Stimulated activated CD8-positive, alpha-beta memory T cell treated with anti-CD3 and anti-CD28 coated beads, Interleukin-4, amount 100 ng/mL, for 24 hours (primary cell): ENCODE measurements around the gene MSMP.

ENCODE experiments used
- DNase-seq: peaks from one replicate; pipeline ENCODE4 v3.0.0-alpha.2; 2020; ENCODE audit warnings: low read depth

The MSMP gene

GRCh38 chr9:35771534-35771933 is 17.5 kb upstream of the MSMP start:
- no peak for DNase-seq

- no peak for DNase-seq
Measured at GRCh38 chr9:35771075-35771433, 17.0 kb upstream of the MSMP start.

DNA sequence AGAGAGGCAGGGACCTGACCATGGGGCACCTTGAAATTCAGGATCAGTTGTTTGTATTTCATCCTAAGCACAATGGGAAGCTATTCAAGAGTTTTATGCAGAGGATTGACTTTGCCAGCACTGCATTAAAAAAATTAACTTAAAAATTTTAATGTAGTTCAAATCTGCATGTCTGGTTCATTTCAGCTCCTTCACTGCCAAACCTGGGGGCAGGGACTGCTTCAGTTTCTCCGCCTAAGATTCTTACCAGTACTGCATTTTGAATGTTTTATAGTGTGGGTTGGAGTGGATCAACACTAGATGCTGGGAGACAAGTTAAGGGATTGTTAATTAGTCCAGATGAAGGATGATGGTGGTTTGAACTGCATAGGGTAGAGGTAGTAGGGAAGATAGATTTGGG is 15.7 kb upstream of the MSMP start:
- no peak for DNase-seq

- no peak for DNase-seq
Measured at GRCh38 chr9:35767458-35767857, 13.4 kb upstream of the MSMP start.

DNA sequence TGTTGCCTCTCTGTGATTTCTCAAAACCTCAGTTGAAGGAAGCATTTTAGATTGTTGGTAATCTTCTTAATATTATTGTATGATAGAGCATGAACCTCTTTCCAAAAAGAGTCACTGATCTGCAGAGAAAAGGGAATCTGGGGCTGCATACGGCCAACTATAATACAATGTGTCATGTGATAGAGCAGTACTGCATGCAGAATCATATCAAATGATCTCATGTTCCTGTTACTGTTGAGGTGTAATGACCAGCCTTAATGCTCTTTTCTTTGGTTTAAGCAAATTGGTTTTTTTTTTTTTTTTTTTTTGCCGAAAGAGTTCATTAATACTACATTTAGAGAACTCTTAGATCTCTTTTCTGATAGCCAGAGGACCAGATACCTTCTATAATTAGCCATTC is 12.9 kb upstream of the MSMP start:
- DNase-seq, result no peak

DNA sequence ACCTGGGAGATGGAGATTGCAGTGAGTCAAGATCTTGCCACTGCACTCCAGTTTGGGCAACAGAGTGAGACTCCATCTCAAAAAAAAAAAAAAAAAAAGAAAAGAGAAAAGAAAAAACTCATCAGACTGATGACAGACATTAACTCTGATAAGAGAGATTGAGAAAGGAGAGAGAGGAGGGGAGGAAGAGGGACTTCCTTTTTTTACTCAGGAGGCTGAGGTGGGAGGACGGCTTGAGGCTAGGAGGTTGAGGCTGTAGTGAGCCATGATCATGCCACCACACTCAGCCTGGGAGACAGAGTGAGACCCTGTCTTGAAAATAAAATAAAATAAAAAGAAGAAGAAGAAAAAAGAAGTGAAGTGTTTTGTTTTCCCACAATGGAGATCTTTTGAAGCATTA is 9.7 kb upstream of the MSMP start:
- DNase-seq, result no peak

- DNase-seq, result no peak
Measured at GRCh38 chr9:35763181-35763580, 9.1 kb upstream of the MSMP start.

DNA sequence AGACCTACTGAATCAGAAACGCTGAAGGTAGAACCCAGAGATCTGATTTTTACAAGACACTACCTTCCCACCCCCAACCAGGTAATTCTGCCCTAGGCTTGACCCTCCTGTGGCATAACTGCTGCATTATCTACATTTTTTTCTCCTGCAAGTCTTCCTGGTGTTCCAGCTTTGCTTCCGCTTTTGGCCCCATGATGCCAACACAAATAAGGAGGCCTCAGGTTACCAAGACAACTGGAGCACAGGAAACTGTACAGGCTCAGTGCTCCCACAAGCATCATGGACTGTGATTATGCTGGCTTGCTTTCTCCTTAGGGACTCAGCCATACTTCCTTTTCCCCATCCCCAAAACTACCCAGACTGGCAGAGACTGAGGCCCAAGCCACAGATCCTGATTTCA is 6.6 kb upstream of the MSMP start:
- DNase-seq, result no peak

- DNase-seq, result no peak
Measured at GRCh38 chr9:35759795-35760194, 5.7 kb upstream of the MSMP start.

GRCh38 chr9:35758475-35759050 is 4.5 kb upstream of the MSMP start:
- DNase-seq, result no peak

GRCh38 chr9:35757892-35758275 is 3.8 kb upstream of the MSMP start:
- no peak for DNase-seq

GRCh38 chr9:35757226-35757891 is 3.3 kb upstream of the MSMP start:
- no peak for DNase-seq

DNA sequence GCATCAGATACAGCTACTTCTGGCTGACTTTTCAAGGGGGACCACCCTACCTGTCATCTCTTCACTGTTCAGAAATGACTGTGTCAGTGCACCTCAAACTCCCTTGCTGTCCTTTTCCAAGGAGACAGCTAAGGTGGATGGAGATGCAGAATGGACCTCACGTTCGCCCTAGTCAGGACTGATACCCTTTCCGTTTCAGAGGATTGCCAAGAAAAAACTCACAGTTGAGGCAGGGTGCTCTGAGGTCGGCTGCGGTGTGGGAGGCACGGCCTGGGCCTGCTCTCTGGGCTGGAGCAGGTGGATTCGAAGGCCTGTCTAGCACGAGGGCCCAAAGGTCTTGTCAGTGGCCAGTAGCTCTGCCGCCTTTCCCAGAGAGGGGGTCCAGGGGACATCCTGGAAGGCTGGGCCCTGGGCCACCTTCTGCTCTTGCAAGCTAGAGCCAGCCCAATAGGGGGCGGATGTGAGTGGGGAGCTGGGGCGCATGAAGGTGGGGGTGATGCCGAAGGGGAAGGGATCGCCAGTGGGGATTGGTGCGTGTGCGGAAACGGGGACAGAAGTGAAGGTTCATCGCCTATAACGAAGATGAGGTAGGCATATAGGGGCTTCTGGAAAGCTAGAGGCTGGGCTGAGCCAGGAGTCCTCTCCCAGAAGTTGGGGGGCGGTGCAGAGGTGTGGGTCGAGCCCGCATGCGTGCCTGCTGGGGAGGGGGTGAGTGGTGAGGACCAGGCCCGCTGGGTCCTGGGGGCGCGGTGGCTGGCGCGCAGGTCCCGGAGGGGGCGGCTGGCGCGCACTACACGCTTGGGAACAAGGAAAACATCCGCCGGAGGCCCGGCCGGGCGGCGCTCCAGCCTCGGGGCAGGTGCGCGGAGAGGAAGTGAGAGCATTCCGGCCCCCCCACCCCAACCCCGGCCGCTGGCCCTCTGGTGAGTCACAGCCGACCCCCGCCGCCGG is 2.5 kb upstream of the MSMP start:
- DNase-seq, result peak; percentile 66

GRCh38 chr9:35755071-35755470 is 995 bp upstream of the MSMP start:
- no peak for DNase-seq

DNA sequence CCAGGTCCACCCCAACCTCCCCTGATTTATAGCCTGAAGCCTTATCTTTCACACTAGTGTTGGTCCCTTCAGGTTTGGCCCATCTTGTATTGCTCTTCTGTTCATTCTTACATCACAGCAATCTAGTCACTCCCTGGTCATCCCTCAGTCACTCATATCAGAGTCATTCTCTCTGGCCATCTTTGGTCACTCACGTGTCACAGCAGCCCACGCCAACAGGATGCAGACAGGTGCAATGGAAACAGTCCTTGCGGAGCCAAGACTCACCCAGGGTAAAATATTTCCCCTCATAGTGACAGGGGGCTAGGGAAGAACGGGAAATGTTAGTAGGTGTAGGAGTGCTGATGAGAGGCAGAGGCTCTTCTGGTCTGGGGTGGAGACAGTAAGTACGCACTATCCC is 610 bp downstream of the MSMP start:
- no peak for DNase-seq

GRCh38 chr9:35750256-35750531 is 3.9 kb downstream of the MSMP start:
- DNase-seq, result no peak

DNA sequence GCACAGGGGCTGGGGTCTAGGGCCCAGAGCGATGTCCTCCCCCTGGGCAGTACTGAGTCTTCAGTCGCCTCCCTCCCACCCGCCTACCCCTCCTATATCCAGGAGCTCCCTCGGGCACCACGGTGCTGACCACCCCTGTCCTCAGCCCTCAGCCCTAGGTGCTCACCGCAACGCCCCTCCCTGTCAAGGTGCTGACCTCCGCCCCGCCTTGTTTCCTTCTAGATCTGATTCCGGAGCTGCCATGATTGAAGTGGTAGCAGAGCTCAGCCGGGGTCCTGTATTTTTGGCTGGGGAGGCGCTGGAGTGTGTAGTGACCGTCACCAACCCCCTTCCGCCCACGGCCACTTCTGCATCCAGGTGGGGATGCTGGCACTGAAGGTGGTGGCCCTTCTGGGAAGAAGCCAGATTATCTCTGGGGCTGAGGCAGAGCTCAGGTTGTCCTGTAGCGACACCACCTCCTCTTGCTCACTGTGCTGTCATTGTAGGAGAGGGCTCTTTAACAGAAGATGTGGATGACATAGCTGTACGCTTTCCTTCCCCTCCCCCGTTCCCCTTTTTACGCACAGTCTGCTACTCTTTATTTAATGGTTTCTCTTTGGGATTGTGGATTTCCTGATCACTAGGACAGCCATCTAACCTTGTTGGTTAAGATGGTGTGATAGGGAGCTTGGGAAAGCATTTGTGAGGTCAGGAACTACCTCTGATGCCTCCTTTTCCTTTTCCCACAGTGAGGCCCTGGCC is 4.4 kb downstream of the MSMP start:
- no peak for DNase-seq

GRCh38 chr9:35748858-35749514 is 5.1 kb downstream of the MSMP start, which contains the start of the genes GBA2 and RGP1:
GBA2 (minus strand) TSS chr9:35749228; CDS start chr9:35748704, 524 bp downstream.
RGP1 (plus strand) TSS chr9:35749287; CDS start chr9:35749756, 469 bp downstream.
- DNase-seq, result peak; percentile 66

DNA sequence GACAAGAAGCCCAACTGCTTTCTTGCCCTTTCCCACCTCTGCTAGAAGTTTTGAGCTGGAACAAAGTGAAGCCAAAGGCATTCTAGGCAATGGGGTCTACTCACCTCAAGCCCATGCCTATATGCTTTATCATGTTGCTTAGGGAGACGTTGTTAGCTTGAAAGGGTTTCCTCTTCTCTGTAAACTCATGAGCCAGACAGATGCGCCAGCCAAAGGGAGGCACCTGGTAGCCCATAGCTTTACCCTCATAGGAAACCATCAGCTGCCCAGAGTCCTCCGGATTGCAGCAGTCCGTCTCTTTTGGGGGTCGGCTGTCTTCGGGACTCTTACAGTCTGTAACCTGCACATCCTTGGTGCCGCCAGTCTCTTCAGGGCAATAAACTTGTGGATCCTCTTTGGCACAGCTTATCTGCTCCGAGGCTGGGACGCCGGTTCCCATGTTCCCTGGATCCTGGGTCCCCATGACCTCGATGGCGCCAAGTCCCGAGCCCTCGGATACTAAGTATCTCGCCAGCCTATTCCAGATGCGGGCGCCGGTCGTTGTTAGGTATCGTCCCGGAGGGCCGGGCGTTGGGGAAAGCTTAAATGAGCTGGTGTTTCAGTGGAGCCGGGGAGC is 5.7 kb downstream of the MSMP start:
- no peak for DNase-seq

DNA sequence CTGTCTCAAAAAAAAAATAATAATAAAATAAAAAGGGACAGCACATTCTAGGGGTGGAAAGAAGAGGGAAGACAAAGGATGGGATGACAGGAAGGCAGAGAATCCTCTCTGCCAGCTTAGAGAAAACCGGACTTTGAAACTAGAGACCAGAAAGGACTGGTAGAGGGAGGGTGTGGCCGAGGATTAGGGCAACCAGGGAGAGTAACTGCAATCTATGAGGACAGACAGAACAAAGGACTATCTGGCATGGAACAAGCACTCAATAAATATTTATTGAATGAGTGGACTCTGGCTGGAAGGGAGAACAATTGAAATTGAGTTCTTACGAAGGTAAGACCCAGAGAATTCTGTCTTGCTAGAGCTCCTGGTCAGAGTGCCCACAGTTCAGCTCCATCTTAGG is 7.5 kb downstream of the MSMP start:
- DNase-seq, result no peak

- no peak for DNase-seq
Measured at GRCh38 chr9:35745569-35745968, 8.5 kb downstream of the MSMP start.
